DND-41 (cell line): Measurements from ENCODE around the gene TOGARAM1.

ENCODE experiments used
- CTCF ChIP-seq: IDR thresholded peaks from 2 replicates; pipeline ENCODE4 v1.5.1; 2012; ENCODE audit warnings: borderline replicate concordance, low read length, moderate library complexity, mild to moderate bottlenecking; ENCODE audit not compliant: poor library complexity, severe bottlenecking; ENCODE audit errors: extremely low read depth
- EZH2 ChIP-seq: IDR thresholded peaks from 3 replicates; pipeline ENCODE4 v1.6.1; 2012; ENCODE audit warnings: borderline replicate concordance, low read depth, mild to moderate bottlenecking, moderate library complexity, low read length, inconsistent platforms; ENCODE audit not compliant: severe bottlenecking

- TF ChIP-seq CTCF (no peak), EZH2 (no peak)
Measured at GRCh38 chr14:45065956-45066355, 104.0 kb downstream of the TOGARAM1 start.
